PC-9 (cell line): Measurements from ENCODE around the gene TAF9B. TPM values are rescaled to one million over a fixed set of nuclear protein-coding genes. Genes with fewer than 3 reads are reported as not detected.
"Not testable (repeated sequence)": the region's sequence is repeated elsewhere in the genome, so short reads cannot be mapped to it uniquely, and the experiment has no call there.

Experiments
- BruUV-seq: library from RNA; stranded (reverse); fragments of 400-500 nt; replicated peaks from 2 replicates; lab custom pipeline; 2021; lab: Mats Ljungman, UMichigan
- CTCF ChIA-PET: fragments of 300-600 bp; sonication (Branson Sonifier 250); formaldehyde crosslinking; loops from one replicate; lab custom pipeline; 2022; ENCODE audit warnings: antibody characterized with exemption; lab: Charles Lee
- POLR2A ChIA-PET: fragments of 300-600 bp; sonication (Branson Sonifier 250); formaldehyde crosslinking; loops from one replicate; lab custom pipeline; 2022; ENCODE audit warnings: antibody characterized with exemption; ENCODE audit not compliant: unreplicated experiment; lab: Charles Lee
- DNase-seq, 2 experiments: peaks; one replicate each; pipeline versions ENCODE4 v3.0.0 to v3.0.0-alpha.2; 2015 to 2022; ENCODE audit warnings: mixed read lengths in 1 of 2
- H2AFZ ChIP-seq: fragments of 200-600 bp; sonication (generic); 2 replicates; pipeline ENCODE4 v1.8.1; 2017; ENCODE audit warnings: antibody characterized with exemption
- H3F3A ChIP-seq: fragments of 200-600 bp; sonication (generic); 2 replicates; pipeline ENCODE4 v1.8.1; 2017; ENCODE audit warnings: antibody characterized with exemption, mild to moderate bottlenecking, low read depth; ENCODE audit not compliant: insufficient read depth
- H3K27ac ChIP-seq: fragments of 200-600 bp; sonication (generic); 2 replicates; pipeline ENCODE4 v1.6.1; 2016; ENCODE audit warnings: mixed run types
- H3K27me3 ChIP-seq: fragments of 200-600 bp; sonication (generic); 2 replicates; pipeline ENCODE4 v1.6.1; 2016; ENCODE audit warnings: low read depth, mixed run types; ENCODE audit not compliant: insufficient read depth
- H3K36me3 ChIP-seq: fragments of 200-600 bp; sonication (generic); 2 replicates; pipeline ENCODE4 v1.6.1; 2016; ENCODE audit warnings: low read depth, mixed run types
- H3K4me1 ChIP-seq: fragments of 200-600 bp; sonication (generic); replicated peaks from 2 replicates; pipeline ENCODE4 v1.6.1; 2016; ENCODE audit warnings: mixed run types; ENCODE audit not compliant: insufficient read depth
- H3K4me2 ChIP-seq: fragments of 200-600 bp; sonication (generic); 2 replicates; pipeline ENCODE4 v1.6.1; 2017; ENCODE audit warnings: mixed run types
- H3K4me3 ChIP-seq: fragments of 200-600 bp; sonication (generic); 2 replicates; pipeline ENCODE4 v1.6.1; 2016; ENCODE audit warnings: mixed run types
- H3K79me2 ChIP-seq: fragments of 200-600 bp; sonication (generic); 2 replicates; pipeline ENCODE4 v1.6.1; 2017; ENCODE audit warnings: low read depth, mixed run types
- H3K9me2 ChIP-seq: fragments of 200-600 bp; sonication (generic); 2 replicates; pipeline ENCODE4 v1.8.1; 2017; ENCODE audit warnings: mild to moderate bottlenecking; ENCODE audit not compliant: insufficient read depth
- H3K9me3 ChIP-seq: fragments of 200-600 bp; sonication (generic); 2 replicates; pipeline ENCODE4 v1.8.1; 2016; ENCODE audit warnings: low read depth; ENCODE audit not compliant: insufficient read depth
- H4K20me1 ChIP-seq: fragments of 200-600 bp; sonication (generic); 2 replicates; pipeline ENCODE4 v1.8.1; 2017; ENCODE audit not compliant: insufficient read depth
- EZH2 ChIP-seq: fragments of 200-600 bp; sonication (generic); IDR thresholded peaks from 2 replicates; pipeline ENCODE4 v1.8.0; 2017; ENCODE audit warnings: antibody characterized with exemption, low read depth
- intact Hi-C: fragments of 100-400 bp; cut with micrococcal nuclease; formaldehyde crosslinking; loops from one replicate; pipeline ENCODE4 v1.10.0; 2022; ENCODE audit not compliant: unreplicated experiment
- total RNA-seq: library from RNA; stranded (reverse); gene quantifications from 2 replicates; pipeline ENCODE4 v1.2.3, GENCODE V29; 2021
- TF ChIP-seq, protein P1 (sequence below): fragments of 200-600 bp; sonication (generic); conservative IDR thresholded peaks from 2 replicates; pipeline ENCODE4 v1.6.1; 2017; ENCODE audit warnings: mixed run types, antibody characterized with exemption, mild to moderate bottlenecking, moderate library complexity

Gene TAF9B
- total RNA-seq, 1 experiment from 2014 or later: 11.4 TPM

- H3K9me3 ChIP-seq, DNase-seq, POLR2A ChIA-PET, H4K20me1 ChIP-seq, H3K27me3 ChIP-seq, BruUV-seq, H3K36me3 ChIP-seq, CTCF ChIA-PET, H2AFZ ChIP-seq, H3K79me2 ChIP-seq, H3K4me2 ChIP-seq, H3F3A ChIP-seq, H3K9me2 ChIP-seq, H3K4me1 ChIP-seq, H3K4me3 ChIP-seq, H3K27ac ChIP-seq, intact Hi-C loops: not testable (repeated sequence)
Observed at GRCh38 chrX:78147002-78147540, 7.6 kb upstream of the TAF9B start.

- Histone ChIP-seq H3K79me2 (no peaks in the 10 kb centered on the region), H3K27ac (no peak overlapping the region), H3K9me3 (no peaks in the 10 kb centered on the region), H3F3A (no peaks in the 10 kb centered on the region), H3K9me2 (no peaks in the 10 kb centered on the region), H3K4me3 (peak overlapping the region; percentile 71; the same call in 1 of the 2 replicates), H2AFZ (peak overlapping the region; percentile 94), H3K4me2 (peak overlapping the region; percentile 91), H3K36me3 (no peaks in the 10 kb centered on the region), H4K20me1 (no peaks in the 10 kb centered on the region), H3K27me3 (no peaks in the 10 kb centered on the region), H3K4me1 (no peaks in the 10 kb centered on the region)
- no TSS peak for BruUV-seq
- intact Hi-C loops: no loop called here
- no peak for TF ChIP-seq EZH2
- ChIA-PET POLR2A (no interaction called here), CTCF (no interaction called here)
- no peak for DNase-seq
Observed at GRCh38 chrX:78140206-78140605, 756 bp upstream of the TAF9B start.

DNA sequence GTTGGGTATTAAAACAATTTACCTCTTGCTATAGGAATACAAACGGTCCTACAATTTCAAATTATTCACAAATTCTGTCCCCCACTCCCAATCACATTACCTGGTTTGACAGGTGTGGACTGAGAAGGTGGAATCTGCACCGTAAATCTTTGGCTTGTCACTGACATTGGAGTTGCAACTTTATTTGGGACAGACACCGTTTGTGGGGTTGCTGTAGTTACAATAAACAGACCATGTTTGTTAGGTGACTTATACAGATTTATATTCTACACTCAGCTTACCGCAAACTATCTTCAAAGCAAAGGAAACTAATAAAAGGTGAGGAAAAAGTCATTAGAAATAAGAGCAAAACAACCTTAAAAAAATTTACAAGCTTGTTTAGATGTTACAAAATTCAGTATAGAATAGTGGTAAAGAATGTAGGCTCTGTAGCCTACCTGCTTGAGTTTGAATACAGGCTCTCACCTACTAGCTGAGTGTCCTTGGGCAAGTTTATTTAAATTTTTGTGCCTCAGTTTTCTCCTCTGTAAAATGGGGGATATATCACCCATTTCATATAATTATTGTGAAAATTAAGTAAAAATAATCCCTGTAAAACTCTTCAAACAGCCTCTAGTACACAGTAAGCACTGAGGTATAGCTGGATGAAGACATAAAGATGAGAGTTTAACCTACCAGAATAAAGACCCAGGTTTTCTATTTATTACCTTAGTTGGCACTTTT lies 6.1 kb downstream of the TAF9B start:
- Histone ChIP-seq H3K4me1 (no peaks in the 10 kb centered on the region), H4K20me1 (no peaks in the 10 kb centered on the region), H3K9me2 (no peaks in the 10 kb centered on the region), H3K4me2 (no peak overlapping the region), H3F3A (peaks cover 11% of the 10 kb centered on the region; the same call in 1 of the 2 replicates), H3K79me2 (no peaks in the 10 kb centered on the region), H3K27ac (no peak overlapping the region), H3K4me3 (no peak overlapping the region), H3K9me3 (no peaks in the 10 kb centered on the region), H3K27me3 (no peaks in the 10 kb centered on the region), H2AFZ (no peak overlapping the region), H3K36me3 (no peaks in the 10 kb centered on the region)
- ChIA-PET CTCF (no interaction called here), POLR2A (no interaction called here)
- intact Hi-C loops: no loop called here
- TF ChIP-seq, protein P1, sequence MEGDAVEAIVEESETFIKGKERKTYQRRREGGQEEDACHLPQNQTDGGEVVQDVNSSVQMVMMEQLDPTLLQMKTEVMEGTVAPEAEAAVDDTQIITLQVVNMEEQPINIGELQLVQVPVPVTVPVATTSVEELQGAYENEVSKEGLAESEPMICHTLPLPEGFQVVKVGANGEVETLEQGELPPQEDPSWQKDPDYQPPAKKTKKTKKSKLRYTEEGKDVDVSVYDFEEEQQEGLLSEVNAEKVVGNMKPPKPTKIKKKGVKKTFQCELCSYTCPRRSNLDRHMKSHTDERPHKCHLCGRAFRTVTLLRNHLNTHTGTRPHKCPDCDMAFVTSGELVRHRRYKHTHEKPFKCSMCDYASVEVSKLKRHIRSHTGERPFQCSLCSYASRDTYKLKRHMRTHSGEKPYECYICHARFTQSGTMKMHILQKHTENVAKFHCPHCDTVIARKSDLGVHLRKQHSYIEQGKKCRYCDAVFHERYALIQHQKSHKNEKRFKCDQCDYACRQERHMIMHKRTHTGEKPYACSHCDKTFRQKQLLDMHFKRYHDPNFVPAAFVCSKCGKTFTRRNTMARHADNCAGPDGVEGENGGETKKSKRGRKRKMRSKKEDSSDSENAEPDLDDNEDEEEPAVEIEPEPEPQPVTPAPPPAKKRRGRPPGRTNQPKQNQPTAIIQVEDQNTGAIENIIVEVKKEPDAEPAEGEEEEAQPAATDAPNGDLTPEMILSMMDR: no peak
- TF ChIP-seq EZH2: no peak
- DNase-seq: no peak
- BruUV-seq: no TSS peak

DNA sequence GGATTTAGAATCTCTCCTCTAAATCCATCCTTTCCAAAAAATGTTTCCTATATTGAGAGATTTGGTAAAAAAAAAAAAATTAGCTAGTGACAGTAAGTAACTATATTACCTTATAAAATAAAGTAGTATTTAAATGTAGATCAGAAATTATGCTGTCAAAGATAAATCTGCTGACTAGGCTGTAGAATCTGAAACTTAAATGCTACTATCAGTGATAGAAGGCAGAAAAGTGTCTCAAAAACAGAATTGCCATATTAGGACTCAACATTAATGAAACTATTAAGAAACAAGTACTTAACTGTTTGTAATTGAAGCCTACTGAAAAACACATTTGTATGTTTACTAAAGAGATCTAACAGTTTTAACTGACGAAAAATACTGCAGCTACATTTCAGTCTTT lies 8.3 kb downstream of the TAF9B start:
- POLR2A ChIA-PET: interaction anchor here (0.7 kb wide), 1 partner anchor 571 kb away, joined by 8 read pairs; no protein-coding TSS in a partner anchor
- no peaks in the 10 kb centered on the region for H3K9me3 ChIP-seq
- H3K9me2 ChIP-seq: no peaks in the 10 kb centered on the region
- CTCF ChIA-PET: no interaction called here
- no peak overlapping the region for H3K4me2 ChIP-seq
- intact Hi-C loops: no loop called here
- H3K79me2 ChIP-seq: no peaks in the 10 kb centered on the region
- no peaks in the 10 kb centered on the region for H3K36me3 ChIP-seq
- no peak overlapping the region for H3K4me3 ChIP-seq
- DNase-seq: no peak
- H3K4me1 ChIP-seq: no peaks in the 10 kb centered on the region
- H3K27ac ChIP-seq: no peak overlapping the region
- BruUV-seq: no TSS peak
- TF ChIP-seq EZH2: no peak
- TF ChIP-seq, protein P1: no peak
- no peak overlapping the region for H2AFZ ChIP-seq
- H3F3A ChIP-seq: peaks cover 25% of the 10 kb centered on the region
- H4K20me1 ChIP-seq: no peaks in the 10 kb centered on the region
- H3K27me3 ChIP-seq: no peaks in the 10 kb centered on the region
